H9 (cell line): ENCODE measurements around the gene ZSWIM3. TPM values are rescaled to one million over a fixed set of nuclear protein-coding genes. Genes with fewer than 3 reads are reported as not detected.

Source experiments
- DNase-seq: peaks from one replicate; pipeline ENCODE4 v3.0.0-alpha.2; 2017
- H2AFZ ChIP-seq: one replicate; pipeline ENCODE4 v1.6.1; 2013; ENCODE audit warnings: mild to moderate bottlenecking, low read length, control low read depth, moderate library complexity
- H2AK5ac ChIP-seq: 2 replicates; pipeline ENCODE4 v1.6.1; 2013; ENCODE audit warnings: low read length, control low read depth, mixed read lengths; ENCODE audit not compliant: insufficient read length
- H2BK120ac ChIP-seq: one replicate; pipeline ENCODE4 v1.6.1; 2013; ENCODE audit warnings: low read depth, mild to moderate bottlenecking, low read length, control low read depth, inconsistent platforms; ENCODE audit not compliant: poor library complexity, severe bottlenecking
- H2BK12ac ChIP-seq: 2 replicates; pipeline ENCODE4 v1.6.1; 2013; ENCODE audit warnings: low read length, control low read depth, mixed read lengths, low read depth; ENCODE audit not compliant: insufficient read length
- H2BK15ac ChIP-seq: 2 replicates; pipeline ENCODE4 v1.6.1; 2013; ENCODE audit warnings: low read depth, low read length, control low read depth
- H2BK20ac ChIP-seq: one replicate; pipeline ENCODE4 v1.6.1; 2013; ENCODE audit warnings: low read depth, mild to moderate bottlenecking, low read length, control low read depth, inconsistent platforms; ENCODE audit not compliant: poor library complexity, severe bottlenecking
- H2BK5ac ChIP-seq: 2 replicates; pipeline ENCODE4 v1.6.1; 2013; ENCODE audit warnings: low read length, control low read depth, mixed read lengths; ENCODE audit not compliant: insufficient read length
- H3K14ac ChIP-seq: 2 replicates; pipeline ENCODE4 v1.6.1; 2013; ENCODE audit warnings: low read length, control low read depth; ENCODE audit not compliant: insufficient read depth
- H3K18ac ChIP-seq: 2 replicates; pipeline ENCODE4 v1.6.1; 2013; ENCODE audit warnings: low read depth, mild to moderate bottlenecking, mixed read lengths, low read length, control low read depth; ENCODE audit not compliant: insufficient read length
- H3K23ac ChIP-seq: 2 replicates; pipeline ENCODE4 v1.6.1; 2013; ENCODE audit warnings: low read length, control low read depth, mixed read lengths, low read depth; ENCODE audit not compliant: insufficient read length
- H3K23me2 ChIP-seq: 2 replicates; pipeline ENCODE4 v1.6.1; 2013; ENCODE audit warnings: low read depth, mild to moderate bottlenecking, mixed read lengths, low read length, control low read depth; ENCODE audit not compliant: insufficient read length, poor library complexity, severe bottlenecking
- H3K27ac ChIP-seq: 2 replicates; pipeline ENCODE4 v1.5.1; 2013; ENCODE audit warnings: low read length, control low read depth, mixed read lengths, low read depth; ENCODE audit not compliant: insufficient read length
- H3K27me3 ChIP-seq: 2 replicates; pipeline ENCODE4 v1.6.1; 2013; ENCODE audit warnings: low read length, control low read depth, inconsistent platforms; ENCODE audit not compliant: insufficient read depth
- H3K4ac ChIP-seq: 2 replicates; pipeline ENCODE4 v1.6.1; 2013; ENCODE audit warnings: low read depth, mild to moderate bottlenecking, control low read depth, inconsistent platforms, low read length, moderate library complexity
- H3K4me1 ChIP-seq: 2 replicates; pipeline ENCODE4 v1.6.1; 2013; ENCODE audit warnings: low read length, control low read depth, inconsistent platforms; ENCODE audit not compliant: insufficient read depth
- H3K4me2 ChIP-seq: 2 replicates; pipeline ENCODE4 v1.6.1; 2013; ENCODE audit warnings: low read length, control low read depth, mixed read lengths; ENCODE audit not compliant: insufficient read length, insufficient read depth
- H3K56ac ChIP-seq: 2 replicates; pipeline ENCODE4 v1.6.1; 2013; ENCODE audit warnings: low read depth, mild to moderate bottlenecking, mixed read lengths, low read length, control low read depth; ENCODE audit not compliant: insufficient read length
- H3K79me1 ChIP-seq: 2 replicates; pipeline ENCODE4 v1.6.1; 2013; ENCODE audit warnings: low read depth, mild to moderate bottlenecking, moderate library complexity, low read length, control low read depth, inconsistent platforms; ENCODE audit not compliant: insufficient read depth, poor library complexity, severe bottlenecking
- H3K79me2 ChIP-seq: 2 replicates; pipeline ENCODE4 v1.6.1; 2013; ENCODE audit warnings: low read length, control low read depth, inconsistent platforms; ENCODE audit not compliant: insufficient read depth
- H3K9ac ChIP-seq: 2 replicates; pipeline ENCODE4 v1.6.1; 2013; ENCODE audit warnings: low read length, control low read depth, mixed read lengths; ENCODE audit not compliant: insufficient read length; ENCODE audit errors: extremely low read depth
- H3K9me3 ChIP-seq: one replicate; pipeline ENCODE4 v1.6.1; 2013; ENCODE audit warnings: low read depth, low read length, inconsistent platforms; ENCODE audit not compliant: control insufficient read depth
- H3T11ph ChIP-seq: one replicate; pipeline ENCODE4 v1.6.1; 2013; ENCODE audit warnings: mild to moderate bottlenecking, low read length, control low read depth, inconsistent platforms
- H4K20me1 ChIP-seq: one replicate; pipeline ENCODE4 v1.6.1; 2013; ENCODE audit not compliant: control insufficient read depth, insufficient read length, insufficient read depth
- H4K5ac ChIP-seq: 2 replicates; pipeline ENCODE4 v1.6.1; 2013; ENCODE audit warnings: low read depth, mild to moderate bottlenecking, mixed read lengths, low read length, control low read depth; ENCODE audit not compliant: insufficient read length
- H4K8ac ChIP-seq: replicated peaks from 2 replicates; pipeline ENCODE4 v1.6.1; 2013; ENCODE audit warnings: low read length, control low read depth, mixed read lengths, low read depth; ENCODE audit not compliant: insufficient read length
- H4K91ac ChIP-seq: 2 replicates; pipeline ENCODE4 v1.6.1; 2013; ENCODE audit warnings: low read depth, mild to moderate bottlenecking, moderate library complexity, mixed read lengths, low read length, control low read depth; ENCODE audit not compliant: insufficient read length
- H3K27ac Mint-ChIP-seq, 3 experiments: 2 replicates in 2 of 3; 3 replicates in 1 of 3; pipeline ENCODE4 v1.8.0; 2020 to 2021; ENCODE audit warnings: mixed read lengths in 3 of 3, mild to moderate bottlenecking in 1 of 3, moderate library complexity in 1 of 3
- H3K27me3 Mint-ChIP-seq: 2 replicates; pipeline ENCODE4 v1.8.0; 2021; ENCODE audit warnings: low read depth, mild to moderate bottlenecking, moderate library complexity, mixed read lengths
- H3K36me3 Mint-ChIP-seq, 3 experiments: 2 replicates in 2 of 3; 3 replicates in 1 of 3; pipeline ENCODE4 v1.8.0; 2020 to 2021; ENCODE audit warnings: low read depth in 3 of 3, mixed read lengths in 3 of 3; ENCODE audit not compliant: insufficient read depth in 1 of 3
- H3K4me1 Mint-ChIP-seq, 2 experiments: 2 replicates each; pipeline ENCODE4 v1.8.0; 2020; ENCODE audit warnings: mixed read lengths in 2 of 2
- H3K4me3 Mint-ChIP-seq, 2 experiments: 2 replicates in 1 of 2; 3 replicates in 1 of 2; pipeline ENCODE4 v1.8.0; 2020 to 2021; ENCODE audit warnings: mild to moderate bottlenecking in 2 of 2, mixed read lengths in 2 of 2, moderate library complexity in 1 of 2
- H3K9me3 Mint-ChIP-seq, 2 experiments: 2 replicates in 1 of 2; 3 replicates in 1 of 2; pipeline ENCODE4 v1.8.0; 2020; ENCODE audit warnings: mild to moderate bottlenecking in 2 of 2, mixed read lengths in 2 of 2, moderate library complexity in 1 of 2
- CTCF ChIP-seq: fragments of 200-600 bp; sonication (generic); conservative IDR thresholded peaks from 3 replicates; pipeline ENCODE4 v1.8.0; 2021; ENCODE audit warnings: antibody characterized with exemption, mild to moderate bottlenecking
- WGBS: extraction: QIAGEN DNeasy Blood & Tissue Kit; methylation state at CpG from one replicate; pipeline ENCODE4 v1.1.7; 2013; ENCODE audit warnings: missing lambda C conversion rate, low lambda C conversion rate, mixed read lengths; ENCODE audit not compliant: insufficient read length; ENCODE audit errors: extremely low coverage; 5-methylcytosine and 5-hydroxymethylcytosine counted together
- total RNA-seq: library from RNA; stranded (reverse); gene quantifications from 2 replicates; pipeline ENCODE4 v1.2.1, GENCODE V29; 2021

ZSWIM3 gene
- total RNA-seq, 1 experiment from 2014 or later: 8.0 TPM

- no peak overlapping the region for H3K27ac ChIP-seq
- H3K4me1 Mint-ChIP-seq: no peaks in the 10 kb centered on the region
- no peaks in the 10 kb centered on the region for H3K4me1 ChIP-seq
- WGBS: no CpG with 5 or more reads among the region's 12 CpGs
- H3K27ac Mint-ChIP-seq: no peak overlapping the region
- H3K9me3 ChIP-seq: no peaks in the 10 kb centered on the region
- H2BK20ac ChIP-seq: no peak overlapping the region
- no peak overlapping the region for H3K4ac ChIP-seq
- no peak overlapping the region for H3T11ph ChIP-seq
- no peaks in the 10 kb centered on the region for H3K9me3 Mint-ChIP-seq
- H3K27me3 ChIP-seq: no peaks in the 10 kb centered on the region
- no peak overlapping the region for H4K8ac ChIP-seq
- H3K79me1 ChIP-seq: no peaks in the 10 kb centered on the region
- no peaks in the 10 kb centered on the region for H3K79me2 ChIP-seq
- H2BK5ac ChIP-seq: no peak overlapping the region
- H3K23ac ChIP-seq: no peak overlapping the region
- H3K36me3 Mint-ChIP-seq: peaks cover 27 to 57% (median 52%) of the 10 kb centered on the region in 3 experiments
- H3K18ac ChIP-seq: no peak overlapping the region
- no peak overlapping the region for H4K5ac ChIP-seq
- H2BK120ac ChIP-seq: no peak overlapping the region
- H2BK12ac ChIP-seq: no peak overlapping the region
- H3K4me2 ChIP-seq: no peak overlapping the region
- H3K4me3 Mint-ChIP-seq: no peak overlapping the region
- H3K27me3 Mint-ChIP-seq: no peaks in the 10 kb centered on the region; the same call in 1 of the 2 replicates
- no peak overlapping the region for H2AK5ac ChIP-seq
- DNase-seq: no peak
- no peak overlapping the region for H2BK15ac ChIP-seq
- no peaks in the 10 kb centered on the region for H4K20me1 ChIP-seq
- no peak overlapping the region for H4K91ac ChIP-seq
- no peaks in the 10 kb centered on the region for H3K23me2 ChIP-seq
- H3K56ac ChIP-seq: no peak overlapping the region
- no peak overlapping the region for H3K9ac ChIP-seq
- no peak for TF ChIP-seq CTCF
- H2AFZ ChIP-seq: no peak overlapping the region
- H3K14ac ChIP-seq: no peak overlapping the region
These were observed 40.9 kb downstream of the ZSWIM3 start for GRCh38 chr20:45898285-45898684.
